ENCODE results near the gene ANKRD24. TPM values are rescaled to one million over a fixed set of nuclear protein-coding genes. Genes with fewer than 3 reads are reported as not detected.

The ANKRD24 gene
- total and polyA plus RNA-seq, 2 of the 13 experiments (the other 11 are each of a cell fraction or from before 2014, with no cell fraction given) = 0.13 to 0.24 TPM

GRCh38 chr19:4172861-4173473, 9.5 kb upstream of the ANKRD24 start (continued):
- no peak for TF ChIP-seq HNRNPK (IDR thresholded peaks at IDR 0.05; ENCODE audit: low read depth, low read length, poor library complexity, severe bottlenecking)
- no peak for TF ChIP-seq ETS1 (CRISPR knock-in tag; IDR thresholded peaks at IDR 0.05)
- TF ChIP-seq ZNF230 (CRISPR knock-in tag; IDR thresholded peaks at IDR 0.05) = no peak
- TF ChIP-seq, protein P1, sequence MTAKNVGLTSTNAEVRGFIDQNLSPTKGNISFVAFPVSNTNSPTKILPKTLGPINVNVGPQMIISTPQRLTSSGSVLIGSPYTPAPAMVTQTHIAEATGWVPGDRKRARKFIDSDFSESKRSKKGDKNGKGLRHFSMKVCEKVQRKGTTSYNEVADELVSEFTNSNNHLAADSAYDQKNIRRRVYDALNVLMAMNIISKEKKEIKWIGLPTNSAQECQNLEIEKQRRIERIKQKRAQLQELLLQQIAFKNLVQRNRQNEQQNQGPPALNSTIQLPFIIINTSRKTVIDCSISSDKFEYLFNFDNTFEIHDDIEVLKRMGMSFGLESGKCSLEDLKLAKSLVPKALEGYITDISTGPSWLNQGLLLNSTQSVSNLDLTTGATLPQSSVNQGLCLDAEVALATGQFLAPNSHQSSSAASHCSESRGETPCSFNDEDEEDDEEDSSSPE (CRISPR knock-in tag; IDR thresholded peaks at IDR 0.05) = no peak
- TF ChIP-seq, protein P2, sequence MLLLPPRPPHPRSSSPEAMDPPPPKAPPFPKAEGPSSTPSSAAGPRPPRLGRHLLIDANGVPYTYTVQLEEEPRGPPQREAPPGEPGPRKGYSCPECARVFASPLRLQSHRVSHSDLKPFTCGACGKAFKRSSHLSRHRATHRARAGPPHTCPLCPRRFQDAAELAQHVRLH (CRISPR knock-in tag; IDR thresholded peaks at IDR 0.05; ENCODE audit: borderline replicate concordance, low read depth) = peak; percentile 74; the same call in 1 of the 2 replicates
- 0 out of 2 replicates have a peak, but pooled peaks have one; percentile 38 for TF ChIP-seq ZNF788 (CRISPR knock-in tag; IDR thresholded peaks at IDR 0.05; ENCODE audit: borderline replicate concordance)
- no peak for TF ChIP-seq ZNF3 (CRISPR knock-in tag; IDR thresholded peaks at IDR 0.05)
- no peak for TF ChIP-seq ZNF737 (CRISPR knock-in tag; IDR thresholded peaks at IDR 0.05; ENCODE audit: borderline replicate concordance)
- TF ChIP-seq, protein P3, sequence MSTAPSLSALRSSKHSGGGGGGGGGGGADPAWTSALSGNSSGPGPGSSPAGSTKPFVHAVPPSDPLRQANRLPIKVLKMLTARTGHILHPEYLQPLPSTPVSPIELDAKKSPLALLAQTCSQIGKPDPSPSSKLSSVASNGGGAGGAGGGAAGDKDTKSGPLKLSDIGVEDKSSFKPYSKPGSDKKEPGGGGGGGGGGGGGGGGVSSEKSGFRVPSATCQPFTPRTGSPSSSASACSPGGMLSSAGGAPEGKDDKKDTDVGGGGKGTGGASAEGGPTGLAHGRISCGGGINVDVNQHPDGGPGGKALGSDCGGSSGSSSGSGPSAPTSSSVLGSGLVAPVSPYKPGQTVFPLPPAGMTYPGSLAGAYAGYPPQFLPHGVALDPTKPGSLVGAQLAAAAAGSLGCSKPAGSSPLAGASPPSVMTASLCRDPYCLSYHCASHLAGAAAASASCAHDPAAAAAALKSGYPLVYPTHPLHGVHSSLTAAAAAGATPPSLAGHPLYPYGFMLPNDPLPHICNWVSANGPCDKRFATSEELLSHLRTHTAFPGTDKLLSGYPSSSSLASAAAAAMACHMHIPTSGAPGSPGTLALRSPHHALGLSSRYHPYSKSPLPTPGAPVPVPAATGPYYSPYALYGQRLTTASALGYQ (CRISPR knock-in tag; IDR thresholded peaks at IDR 0.05) = 0 out of 2 replicates have a peak, but pooled peaks have one; percentile 23
- TF ChIP-seq, protein P4, sequence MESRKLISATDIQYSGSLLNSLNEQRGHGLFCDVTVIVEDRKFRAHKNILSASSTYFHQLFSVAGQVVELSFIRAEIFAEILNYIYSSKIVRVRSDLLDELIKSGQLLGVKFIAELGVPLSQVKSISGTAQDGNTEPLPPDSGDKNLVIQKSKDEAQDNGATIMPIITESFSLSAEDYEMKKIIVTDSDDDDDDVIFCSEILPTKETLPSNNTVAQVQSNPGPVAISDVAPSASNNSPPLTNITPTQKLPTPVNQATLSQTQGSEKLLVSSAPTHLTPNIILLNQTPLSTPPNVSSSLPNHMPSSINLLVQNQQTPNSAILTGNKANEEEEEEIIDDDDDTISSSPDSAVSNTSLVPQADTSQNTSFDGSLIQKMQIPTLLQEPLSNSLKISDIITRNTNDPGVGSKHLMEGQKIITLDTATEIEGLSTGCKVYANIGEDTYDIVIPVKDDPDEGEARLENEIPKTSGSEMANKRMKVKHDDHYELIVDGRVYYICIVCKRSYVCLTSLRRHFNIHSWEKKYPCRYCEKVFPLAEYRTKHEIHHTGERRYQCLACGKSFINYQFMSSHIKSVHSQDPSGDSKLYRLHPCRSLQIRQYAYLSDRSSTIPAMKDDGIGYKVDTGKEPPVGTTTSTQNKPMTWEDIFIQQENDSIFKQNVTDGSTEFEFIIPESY (CRISPR knock-in tag; IDR thresholded peaks at IDR 0.05) = peak; percentile 68; the same call in 1 of the 2 replicates
- TF ChIP-seq, protein P5, sequence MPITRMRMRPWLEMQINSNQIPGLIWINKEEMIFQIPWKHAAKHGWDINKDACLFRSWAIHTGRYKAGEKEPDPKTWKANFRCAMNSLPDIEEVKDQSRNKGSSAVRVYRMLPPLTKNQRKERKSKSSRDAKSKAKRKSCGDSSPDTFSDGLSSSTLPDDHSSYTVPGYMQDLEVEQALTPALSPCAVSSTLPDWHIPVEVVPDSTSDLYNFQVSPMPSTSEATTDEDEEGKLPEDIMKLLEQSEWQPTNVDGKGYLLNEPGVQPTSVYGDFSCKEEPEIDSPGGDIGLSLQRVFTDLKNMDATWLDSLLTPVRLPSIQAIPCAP (CRISPR knock-in tag; IDR thresholded peaks at IDR 0.05; ENCODE audit: low read depth) = no peak
- TF ChIP-seq NFYB (CRISPR knock-in tag; IDR thresholded peaks at IDR 0.05) = no peak
- TF ChIP-seq RFX5 (IDR thresholded peaks at IDR 0.05; ENCODE audit: low read depth, low read length) = no peak
- TF ChIP-seq ZSCAN5A (CRISPR knock-in tag; IDR thresholded peaks at IDR 0.05; ENCODE audit: borderline replicate concordance) = no peak
- no peak for TF ChIP-seq RFXAP (CRISPR knock-in tag; IDR thresholded peaks at IDR 0.05; ENCODE audit: borderline replicate concordance)
- no peak for TF ChIP-seq RXRA (CRISPR knock-in tag; IDR thresholded peaks at IDR 0.05)
- no peak for TF ChIP-seq ZNF644 (CRISPR knock-in tag; IDR thresholded peaks at IDR 0.05; ENCODE audit: low read depth)
- peak; percentile 58; the same call in 1 of the 2 replicates for TF ChIP-seq REPIN1 (CRISPR knock-in tag; IDR thresholded peaks at IDR 0.05; ENCODE audit: borderline replicate concordance, low read depth)
- TF ChIP-seq ZNF747 (CRISPR knock-in tag; IDR thresholded peaks at IDR 0.05; ENCODE audit: borderline replicate concordance) = 0 out of 2 replicates have a peak, but pooled peaks have one; percentile 43
- TF ChIP-seq PLRG1 (conservative IDR thresholded peaks at IDR 0.05) = no peak
- TF ChIP-seq GABPB1 (CRISPR knock-in tag; IDR thresholded peaks at IDR 0.05) = peak; percentile 61; the same call in 1 of the 2 replicates
